Activated CD8-positive, alpha-beta T cell treated with anti-CD3 and anti-CD28 coated beads, Interleukin-2, amount 10 ng/mL, durations not matched to agents 7 days and 5 days (primary cell): ENCODE data around the gene TYROBP. TPM values are rescaled to one million over a fixed set of nuclear protein-coding genes. Genes with fewer than 3 reads are reported as not detected.
A peak's percentile ranks its signal among the peaks of the same experiment; 100 is the strongest.
"Not testable (repeated sequence)": the region's sequence is repeated elsewhere in the genome, so short reads cannot be mapped to it uniquely, and the experiment has no call there.

Experiments used
- ATAC-seq: fragments of 150-1000 bp; cut with Tn5 transposase; one replicate; pipeline ENCODE4 v1.10.0; 2021; ENCODE audit warnings: moderate library complexity
- CTCF ChIA-PET: fragments of 350-600 bp; sonication (Branson Sonifier 250); formaldehyde crosslinking; loops from one replicate; lab custom pipeline; 2021; ENCODE audit warnings: antibody characterized with exemption; lab: Charles Lee
- POLR2A ChIA-PET: fragments of 350-600 bp; sonication (Branson Sonifier 250); formaldehyde crosslinking; loops from one replicate; lab custom pipeline; 2021; ENCODE audit warnings: antibody characterized with exemption; lab: Charles Lee
- DNase-seq: peaks from one replicate; pipeline ENCODE4 v3.0.0-alpha.2; 2020
- H3K27ac Mint-ChIP-seq: one replicate; pipeline ENCODE4 v1.8.0; 2021; ENCODE audit warnings: mild to moderate bottlenecking, mixed read lengths
- H3K27me3 Mint-ChIP-seq: one replicate; pipeline ENCODE4 v1.8.0; 2021; ENCODE audit warnings: low read depth, mixed read lengths
- H3K36me3 Mint-ChIP-seq: one replicate; pipeline ENCODE4 v1.8.0; 2021; ENCODE audit warnings: low read depth, mixed read lengths
- H3K4me1 Mint-ChIP-seq: one replicate; pipeline ENCODE4 v1.8.0; 2021; ENCODE audit warnings: low read depth, mixed read lengths
- H3K4me3 Mint-ChIP-seq: one replicate; pipeline ENCODE4 v1.8.0; 2021; ENCODE audit warnings: mild to moderate bottlenecking, mixed read lengths
- H3K9me3 Mint-ChIP-seq: one replicate; pipeline ENCODE4 v1.8.0; 2022; ENCODE audit warnings: mixed read lengths; ENCODE audit not compliant: insufficient read depth
- total RNA-seq, 2 experiments: library from RNA; stranded (reverse); gene quantifications; one replicate each; pipeline ENCODE4 v1.2.3, GENCODE V29; 2021

Gene TYROBP
- total RNA-seq, 2 experiments from 2014 or later = 0.52 to 0.71 TPM

DNA sequence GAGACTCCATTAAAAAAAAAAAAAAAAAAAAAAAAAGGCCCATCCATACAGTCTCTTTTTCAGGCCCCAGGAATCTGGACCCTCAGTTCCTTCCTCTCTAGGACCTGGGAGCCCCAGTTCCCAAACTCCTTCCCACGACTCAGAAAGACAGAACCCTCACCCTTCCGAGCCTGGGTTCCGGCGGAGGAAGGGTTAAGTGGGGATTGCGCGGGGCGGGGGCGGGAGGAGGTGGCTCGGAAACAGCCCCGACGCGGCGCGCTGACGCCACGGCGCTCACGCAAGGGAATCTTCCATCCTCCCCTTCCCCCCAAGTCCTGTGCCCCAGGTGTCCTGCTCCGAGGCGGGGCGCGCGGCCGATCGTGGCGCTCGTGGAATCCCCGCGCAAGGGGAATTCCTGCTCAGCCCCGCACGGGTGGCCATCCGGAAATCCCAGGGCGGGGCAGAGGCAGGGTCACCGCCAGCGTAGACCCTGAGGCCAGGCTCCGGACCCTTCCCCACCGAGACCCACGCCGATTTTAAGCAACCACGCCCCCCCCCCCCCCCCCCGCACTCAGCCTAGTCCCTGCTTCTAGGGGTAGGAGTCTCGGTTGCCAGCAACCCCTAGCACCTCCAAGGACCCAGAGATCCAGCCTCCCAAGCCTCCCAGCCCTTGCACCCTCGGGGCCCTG is 8.4 kb downstream of the TYROBP start:
- H3K36me3 Mint-ChIP-seq = peaks cover 47% of the 10 kb centered on the region
- H3K9me3 Mint-ChIP-seq = no peaks in the 10 kb centered on the region
- ATAC-seq = peak; percentile 37
- H3K4me1 Mint-ChIP-seq = peaks cover 49% of the 10 kb centered on the region
- POLR2A ChIA-PET = interaction anchor here (1.4 kb wide), 2 partner anchors 29 to 32 kb away, joined by 5 to 11 read pairs; no protein-coding TSS in a partner anchor
- CTCF ChIA-PET = no interaction called here
- H3K4me3 Mint-ChIP-seq = peak overlapping the region; percentile 87
- no peaks in the 10 kb centered on the region for H3K27me3 Mint-ChIP-seq
- peak; percentile 92 for DNase-seq
- peak overlapping the region; percentile 95 for H3K27ac Mint-ChIP-seq

- DNase-seq (no peak), ATAC-seq (no peak)
- Mint-ChIP-seq H3K9me3 (no peaks in the 10 kb centered on the region), H3K4me1 (peaks cover 38% of the 10 kb centered on the region), H3K36me3 (peaks cover 45% of the 10 kb centered on the region), H3K27ac (peak overlapping the region; percentile 95), H3K27me3 (no peaks in the 10 kb centered on the region), H3K4me3 (peak overlapping the region; percentile 87)
- ChIA-PET POLR2A (interaction anchor here (0.6 to 1.2 kb wide), 4 partner anchors 13 to 32 kb away, joined by 3 to 4 read pairs (median 4); no protein-coding TSS in a partner anchor), CTCF (interaction anchor here (0.6 to 1.2 kb wide), 2 partner anchors 16 to 33 kb away, joined by 3 to 6 read pairs; no protein-coding TSS in a partner anchor)
Observed at GRCh38 chr19:35898499-35898809, 9.6 kb downstream of the TYROBP start.

DNA sequence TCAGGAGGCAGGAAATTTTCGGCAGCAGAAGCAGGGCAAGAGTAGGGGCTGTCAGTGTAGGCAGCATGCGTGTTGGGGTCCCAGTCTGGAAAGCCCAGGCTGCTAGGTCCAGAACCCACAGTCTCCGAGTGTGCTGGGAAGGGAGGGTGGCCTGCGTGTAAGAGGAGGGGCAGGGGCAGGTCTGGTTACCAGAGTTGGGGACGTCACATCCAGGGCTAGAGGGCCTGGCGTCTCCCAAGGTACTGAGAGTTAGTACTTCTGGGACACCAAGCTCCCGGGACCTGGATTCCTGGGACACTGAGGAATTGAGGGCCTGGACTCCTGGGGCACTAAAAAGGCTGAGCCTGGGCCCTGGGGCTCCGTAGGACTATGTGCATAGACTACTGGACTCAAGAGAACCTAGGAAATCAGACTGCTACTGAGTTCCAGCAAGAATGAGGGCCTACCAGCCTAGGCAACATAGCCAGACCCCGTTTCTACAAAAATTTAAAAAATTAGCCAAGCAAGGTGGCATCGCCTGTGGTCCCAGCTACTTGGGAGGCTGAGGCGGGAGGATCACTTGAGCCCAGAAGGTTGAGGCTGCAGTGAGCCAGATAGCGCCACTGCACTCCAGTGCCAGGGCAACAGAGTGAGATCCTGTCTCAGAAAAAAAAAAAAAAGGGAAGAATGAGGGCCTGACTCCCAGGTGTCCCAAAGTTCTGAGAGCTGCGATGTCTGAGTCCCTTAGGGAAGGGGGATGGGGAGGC is 10.2 kb downstream of the TYROBP start:
- DNase-seq = no peak
- CTCF ChIA-PET = interaction anchor here (0.6 to 1.2 kb wide), 3 partner anchors 15 to 33 kb away, joined by 3 to 6 read pairs (median 5); no protein-coding TSS in a partner anchor
- Mint-ChIP-seq H3K4me1 (peaks cover 37% of the 10 kb centered on the region), H3K36me3 (peaks cover 45% of the 10 kb centered on the region), H3K4me3 (peak overlapping the region; percentile 87), H3K9me3 (no peaks in the 10 kb centered on the region), H3K27me3 (no peaks in the 10 kb centered on the region), H3K27ac (peak overlapping the region; percentile 80)
- POLR2A ChIA-PET = interaction anchor here (0.6 to 1.2 kb wide), 4 partner anchors 13 to 33 kb away, joined by 3 to 4 read pairs (median 4); no protein-coding TSS in a partner anchor
- ATAC-seq = no peak

GRCh38 chr19:35896643-35897040 is 11.5 kb downstream of the TYROBP start:
- no peaks in the 10 kb centered on the region for H3K27me3 Mint-ChIP-seq
- peak overlapping the region; percentile 25 for H3K27ac Mint-ChIP-seq
- POLR2A ChIA-PET = no interaction called here
- peaks cover 30% of the 10 kb centered on the region for H3K4me1 Mint-ChIP-seq
- H3K36me3 Mint-ChIP-seq = peaks cover 50% of the 10 kb centered on the region
- ATAC-seq (no peak), DNase-seq (no peak)
- CTCF ChIA-PET = interaction anchor here (1.1 kb wide), 1 partner anchor 34 kb away, joined by 5 read pairs; no protein-coding TSS in a partner anchor
- H3K9me3 Mint-ChIP-seq = no peaks in the 10 kb centered on the region
- H3K4me3 Mint-ChIP-seq = no peak overlapping the region

GRCh38 chr19:35895911-35896642 is 12.0 kb downstream of the TYROBP start:
- Mint-ChIP-seq H3K9me3 (no peaks in the 10 kb centered on the region), H3K4me3 (no peak overlapping the region), H3K4me1 (peaks cover 28% of the 10 kb centered on the region), H3K27me3 (no peaks in the 10 kb centered on the region), H3K36me3 (peaks cover 52% of the 10 kb centered on the region), H3K27ac (peak overlapping the region; percentile 4)
- ATAC-seq (no peak), DNase-seq (no peak)
- ChIA-PET CTCF (no interaction called here), POLR2A (no interaction called here)

- peaks cover 64% of the 10 kb centered on the region for H3K36me3 Mint-ChIP-seq
- ChIA-PET CTCF (interaction anchor here (2.3 to 3.5 kb wide), 2 partner anchors 12 to 37 kb away, joined by 17 to 29 read pairs; no protein-coding TSS in a partner anchor), POLR2A (interaction anchor here (1.6 kb wide), 1 partner anchor 9 kb away, joined by 4 read pairs; no protein-coding TSS in a partner anchor)
- H3K4me3 Mint-ChIP-seq = no peak overlapping the region
- H3K27me3 Mint-ChIP-seq = no peaks in the 10 kb centered on the region
- DNase-seq = no peak
- no peaks in the 10 kb centered on the region for H3K9me3 Mint-ChIP-seq
- peak overlapping the region; percentile 34 for H3K27ac Mint-ChIP-seq
- no peak for ATAC-seq
- peaks cover 26% of the 10 kb centered on the region for H3K4me1 Mint-ChIP-seq
Observed at GRCh38 chr19:35894342-35894741, 13.8 kb downstream of the TYROBP start.

DNA sequence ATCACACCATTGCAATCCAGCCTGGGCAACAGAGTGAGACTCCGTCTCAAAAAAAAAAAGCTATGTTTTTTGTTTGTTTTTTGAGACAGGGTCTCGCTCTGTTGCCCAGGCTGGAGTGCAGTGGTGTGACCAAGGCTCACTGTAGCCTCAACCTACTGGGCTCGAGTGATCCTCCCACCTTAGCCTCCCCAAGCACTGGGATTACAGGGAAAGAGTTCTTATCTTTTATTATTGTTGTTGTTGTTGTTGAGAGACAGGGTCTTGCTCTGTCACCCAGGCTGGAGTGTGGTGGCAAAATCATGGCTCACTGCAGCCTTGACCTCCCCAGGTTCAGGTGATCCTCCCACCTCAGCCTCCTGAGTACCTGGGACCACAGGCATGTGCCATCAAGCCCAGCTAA is 16.3 kb downstream of the TYROBP start:
- POLR2A ChIA-PET, H3K4me3 Mint-ChIP-seq, DNase-seq, H3K27me3 Mint-ChIP-seq, H3K27ac Mint-ChIP-seq, H3K9me3 Mint-ChIP-seq, ATAC-seq: not testable (repeated sequence)
- CTCF ChIA-PET = interaction anchor here (3.5 kb wide), 1 partner anchor 40 kb away, joined by 29 read pairs; no protein-coding TSS in a partner anchor
- H3K4me1 Mint-ChIP-seq = peaks cover 14% of the 10 kb centered on the region
- H3K36me3 Mint-ChIP-seq = peaks cover 69% of the 10 kb centered on the region

DNA sequence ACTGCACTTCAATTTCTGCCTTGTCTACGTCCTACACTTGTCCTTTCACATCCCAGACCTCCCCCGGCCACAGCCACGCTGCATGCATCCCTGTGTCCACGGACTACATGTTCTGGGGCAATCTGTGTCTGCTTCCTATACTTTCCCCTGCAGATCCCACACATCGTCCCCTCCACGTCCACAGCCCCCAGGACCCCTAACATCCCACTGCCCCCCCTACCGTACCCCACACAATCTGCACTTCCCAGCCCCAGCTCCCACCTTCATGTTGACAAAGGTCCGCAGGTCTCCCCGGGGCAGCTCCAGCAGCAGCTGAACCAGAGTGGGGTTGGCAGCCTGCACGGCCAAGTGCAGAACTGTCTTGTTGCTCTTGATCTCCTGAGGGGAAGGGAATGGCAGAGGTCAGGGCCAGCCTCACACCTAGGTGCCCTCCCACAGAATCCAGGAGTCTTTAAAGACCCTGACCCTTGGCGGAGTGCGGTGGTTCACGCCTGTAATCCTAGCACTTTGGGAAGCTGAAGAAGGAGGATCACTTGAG is 17.9 kb downstream of the TYROBP start:
- Mint-ChIP-seq H3K9me3 (no peaks in the 10 kb centered on the region), H3K4me3 (no peak overlapping the region), H3K36me3 (peaks cover 67% of the 10 kb centered on the region), H3K27me3 (no peaks in the 10 kb centered on the region), H3K4me1 (peaks cover 6% of the 10 kb centered on the region), H3K27ac (no peak overlapping the region)
- POLR2A ChIA-PET = interaction anchor here (0.7 kb wide), 1 partner anchor 171 kb away, joined by 3 read pairs; no protein-coding TSS in a partner anchor
- CTCF ChIA-PET = no interaction called here
- no peak for ATAC-seq
- no peak for DNase-seq

DNA sequence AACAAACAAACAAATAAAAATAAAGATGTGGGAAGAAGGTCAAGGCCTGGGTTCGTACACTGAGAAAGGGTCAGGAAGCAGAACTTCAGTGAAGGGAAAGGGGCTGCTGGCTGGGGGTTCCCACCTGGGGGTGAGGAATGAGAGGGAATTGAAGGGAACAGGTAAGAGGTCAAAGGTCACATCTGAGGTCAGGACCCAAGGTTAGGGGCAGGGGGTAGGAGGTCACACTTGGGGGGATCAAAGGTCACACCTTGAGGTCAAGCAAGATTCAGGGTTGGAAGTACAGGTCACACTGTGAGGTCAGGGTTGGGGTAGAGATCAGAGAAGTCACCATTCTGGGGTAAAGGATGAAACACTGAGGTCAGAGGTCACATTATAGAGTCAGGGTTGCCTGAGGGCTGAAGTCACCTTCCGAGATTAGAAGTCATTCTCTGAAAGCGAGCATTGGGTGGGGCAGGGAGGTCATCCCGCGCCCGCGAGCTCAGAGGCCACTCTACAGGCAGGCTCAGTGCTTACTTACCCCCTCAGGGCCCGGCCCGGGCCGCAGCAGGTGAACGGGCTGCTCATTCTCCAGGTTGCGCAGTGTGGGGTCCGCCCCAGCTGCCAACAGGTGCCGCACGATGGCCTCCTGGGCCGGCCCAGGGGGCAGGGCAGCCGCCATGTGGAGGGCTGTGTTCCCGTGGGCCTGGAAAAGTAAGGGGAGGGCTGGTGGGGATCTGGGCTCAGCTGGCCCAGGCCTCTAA is 18.6 kb downstream of the TYROBP start:
- peak; percentile 14 for ATAC-seq
- H3K4me1 Mint-ChIP-seq = peaks cover 6% of the 10 kb centered on the region
- peaks cover 65% of the 10 kb centered on the region for H3K36me3 Mint-ChIP-seq
- H3K4me3 Mint-ChIP-seq = no peak overlapping the region
- ChIA-PET CTCF (no interaction called here), POLR2A (interaction anchor here (0.7 kb wide), 1 partner anchor 170 kb away, joined by 3 read pairs; no protein-coding TSS in a partner anchor)
- H3K9me3 Mint-ChIP-seq = no peaks in the 10 kb centered on the region
- no peak overlapping the region for H3K27ac Mint-ChIP-seq
- DNase-seq = no peak
- no peaks in the 10 kb centered on the region for H3K27me3 Mint-ChIP-seq

DNA sequence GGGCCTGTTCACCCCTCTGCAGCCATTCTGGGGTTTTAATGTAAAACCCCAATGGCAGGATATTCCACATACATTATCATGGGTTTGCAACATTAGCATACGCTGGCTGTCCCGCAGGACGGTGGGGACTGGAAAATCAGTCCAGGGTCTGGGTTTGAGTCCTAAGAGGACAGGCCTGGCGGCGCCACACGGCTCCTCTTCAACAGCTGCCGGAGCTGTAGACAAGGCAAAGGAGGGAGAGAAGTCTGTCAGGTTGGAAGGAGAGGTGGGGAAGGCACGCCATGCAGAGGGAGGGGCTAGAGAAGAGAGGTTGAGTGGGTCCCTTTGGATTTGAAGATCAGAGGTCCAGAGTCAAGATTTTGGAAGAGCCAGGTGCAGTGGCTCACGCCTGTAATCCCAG is 19.7 kb downstream of the TYROBP start:
- Mint-ChIP-seq H3K36me3 (peaks cover 57% of the 10 kb centered on the region), H3K9me3 (no peaks in the 10 kb centered on the region), H3K4me3 (no peak overlapping the region), H3K4me1 (peaks cover 6% of the 10 kb centered on the region), H3K27me3 (no peaks in the 10 kb centered on the region), H3K27ac (peak overlapping the region; percentile 52)
- DNase-seq (no peak), ATAC-seq (no peak)
- ChIA-PET CTCF (interaction anchor here (1.2 kb wide), 1 partner anchor 43 kb away, joined by 5 read pairs; no protein-coding TSS in a partner anchor), POLR2A (no interaction called here)
